K562 (cell line): Measurements from ENCODE around the gene ZG16B. TPM values are rescaled to one million over a fixed set of nuclear protein-coding genes. Genes with fewer than 3 reads are reported as not detected.
A peak's percentile ranks its signal among the peaks of the same experiment; 100 is the strongest.

Experiments
- CTBP1 ChIP-seq: fragments of 450-650 bp; IDR thresholded peaks from 2 replicates; pipeline ENCODE4 v1.6.1; 2016; ENCODE audit warnings: borderline replicate concordance
- HEY1 ChIP-seq: fragments of 250-450 bp; sonication (Bioruptor Pico); IDR thresholded peaks from 2 replicates; pipeline ENCODE4 v1.5.0; 2020; ENCODE audit warnings: mild to moderate bottlenecking, moderate library complexity, borderline replicate concordance
- IRF2 ChIP-seq: sonication (generic); formaldehyde crosslinking; IDR thresholded peaks from 2 replicates; pipeline ENCODE4 v1.8.1; 2022; ENCODE audit warnings: mild to moderate bottlenecking, missing genetic modification reagents
- MLLT1 ChIP-seq, 2 experiments: fragments of 450-650 bp; IDR thresholded peaks; 2 replicates each; pipeline ENCODE4 v1.6.1; 2016
- MTA3 ChIP-seq: fragments of 450-650 bp; formaldehyde crosslinking; IDR thresholded peaks from 2 replicates; pipeline ENCODE4 v1.6.1; 2017; ENCODE audit warnings: mild to moderate bottlenecking, borderline replicate concordance
- NFIC ChIP-seq: fragments of 450-650 bp; IDR thresholded peaks from 2 replicates; pipeline ENCODE4 v1.6.1; 2017; ENCODE audit warnings: mild to moderate bottlenecking, inconsistent platforms
- NONO ChIP-seq, 2 experiments: fragments of 200-400 bp in 1 of 2; fragments of 450-650 bp in 1 of 2; formaldehyde crosslinking in 1 of 2; IDR thresholded peaks; 2 replicates each; pipeline ENCODE4 v1.6.1; 2017; ENCODE audit warnings: low read depth in 2 of 2, mild to moderate bottlenecking in 2 of 2, moderate library complexity in 2 of 2, low read length in 1 of 2
- RBFOX2 ChIP-seq: fragments of 200-400 bp; formaldehyde crosslinking; IDR thresholded peaks from 2 replicates; pipeline ENCODE4 v1.6.1; 2017; ENCODE audit warnings: low read depth, mild to moderate bottlenecking, low read length, moderate library complexity
- RBM25 ChIP-seq: fragments of 200-400 bp; formaldehyde crosslinking; IDR thresholded peaks from 2 replicates; pipeline ENCODE4 v1.6.1; 2018; ENCODE audit warnings: low read length, low read depth, moderate library complexity; ENCODE audit not compliant: severe bottlenecking
- RREB1 ChIP-seq: fragments of 250-450 bp; sonication (Bioruptor Pico); IDR thresholded peaks from 2 replicates; pipeline ENCODE4 v1.4.0; 2020
- SMARCA4 ChIP-seq: fragments of 450-650 bp; IDR thresholded peaks from 2 replicates; pipeline ENCODE4 v1.6.1; 2016
- USF2 ChIP-seq: sonication (generic); formaldehyde crosslinking; IDR thresholded peaks from 2 replicates; pipeline ENCODE4 v1.5.0; 2020; ENCODE audit warnings: missing genetic modification reagents
- WHSC1 ChIP-seq: IDR thresholded peaks from one replicate; pipeline ENCODE4 v1.6.1; 2012; ENCODE audit warnings: low read length, control low read depth, inconsistent platforms
- ZKSCAN1 ChIP-seq: fragments of 150-350 bp; IDR thresholded peaks from 2 replicates; pipeline ENCODE4 v1.6.1; 2016; ENCODE audit warnings: low read depth, low read length
- polyA plus RNA-seq, 8 experiments: library from polyadenylated mRNA; depleted of rRNA in 4 of 8; stranded (reverse) in 5 of 8; unstranded in 3 of 8; fragments of >200 nt; fragmentation: Nextera tagmentation in 2 of 8; fragmentation: Illumina TruSeq in 1 of 8; extraction: Ambion mirVana in 2 of 8; extraction: Trizol in 1 of 8; gene quantifications; 2 replicates each; pipeline versions ENCODE4 v1.2.1 to v1.2.3, GENCODE V29; 2011 to 2014; ENCODE audit warnings: inconsistent platforms in 1 of 8, missing spikeins in 1 of 8
- total RNA-seq, 7 experiments: library from RNA; depleted of rRNA in 6 of 7; stranded (reverse); fragments of >200 nt in 6 of 7; fragmentation: Illumina TruSeq in 2 of 7; extraction: Trizol in 2 of 7; gene quantifications; 2 replicates each; pipeline versions ENCODE4 v1.2.1 to v1.2.3, GENCODE V29; 2011 to 2021; ENCODE audit warnings: low replicate concordance in 1 of 7
- TF ChIP-seq, protein P1 (sequence below): fragments of 450-650 bp; IDR thresholded peaks from 2 replicates; pipeline ENCODE4 v1.6.1; 2016; ENCODE audit warnings: antibody characterized with exemption
- TF ChIP-seq, protein P2 (sequence below): sonication (generic); formaldehyde crosslinking; IDR thresholded peaks from 2 replicates; pipeline ENCODE4 v1.4.0; 2020; ENCODE audit warnings: mild to moderate bottlenecking, missing genetic modification reagents

ZG16B gene
- total and polyA plus RNA-seq, 9 of the 15 experiments (the other 6 are each of a cell fraction or from before 2014, with no cell fraction given): 0.25 to 0.43 (median 0.34) TPM; not detected in 5

DNA sequence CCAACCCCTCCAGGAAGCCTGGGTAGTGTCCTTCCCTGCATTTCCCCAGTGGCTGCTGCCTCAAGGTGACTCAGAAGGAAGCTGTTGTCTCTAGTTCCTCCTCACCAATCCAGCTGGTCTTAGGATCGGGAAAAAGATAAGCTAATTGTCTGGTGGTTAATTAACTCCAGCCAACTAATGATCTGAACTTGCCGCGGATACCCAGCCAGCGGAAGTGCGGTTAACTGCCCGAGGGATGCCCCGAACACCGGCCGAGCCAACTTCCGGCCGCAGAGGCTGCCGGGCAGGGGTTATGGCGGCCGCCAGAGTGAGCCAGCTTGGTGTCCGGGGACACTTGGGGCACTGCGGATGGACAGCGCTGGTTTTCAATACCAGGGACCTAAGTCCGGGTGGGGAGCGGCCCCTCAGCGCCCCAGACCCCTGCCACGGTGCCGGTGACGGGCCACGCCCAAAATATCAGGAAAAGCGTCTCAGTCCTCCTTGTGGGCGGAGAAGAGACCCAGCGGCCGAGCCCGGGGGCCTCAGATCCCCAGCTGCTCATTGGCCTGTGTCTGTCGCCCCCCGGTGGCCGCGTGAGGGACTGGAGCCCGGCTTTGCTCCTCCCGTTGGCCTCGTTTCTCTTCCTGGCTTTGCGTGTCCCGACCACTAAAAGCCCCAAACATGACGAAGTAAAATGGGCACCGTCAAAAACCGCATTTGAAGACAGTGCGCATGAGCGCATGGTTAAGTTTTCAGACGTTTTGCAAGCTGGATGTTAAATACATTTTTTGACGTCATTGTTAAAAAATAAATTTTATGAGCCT, 38.1 kb downstream of the ZG16B start (continued):
- TF ChIP-seq WHSC1: no peak
- TF ChIP-seq IRF2 (CRISPR knock-in tag): no peak
- TF ChIP-seq MTA3: no peak; the same call in 1 of the 2 replicates
- TF ChIP-seq MLLT1 (IDR thresholded peaks at IDR 0.05): no peak
- peak; percentile 95 for TF ChIP-seq RREB1 (CRISPR knock-in tag)
- peak; percentile 95 for TF ChIP-seq RBFOX2
- no peak for TF ChIP-seq RBM25
- TF ChIP-seq, protein P1, sequence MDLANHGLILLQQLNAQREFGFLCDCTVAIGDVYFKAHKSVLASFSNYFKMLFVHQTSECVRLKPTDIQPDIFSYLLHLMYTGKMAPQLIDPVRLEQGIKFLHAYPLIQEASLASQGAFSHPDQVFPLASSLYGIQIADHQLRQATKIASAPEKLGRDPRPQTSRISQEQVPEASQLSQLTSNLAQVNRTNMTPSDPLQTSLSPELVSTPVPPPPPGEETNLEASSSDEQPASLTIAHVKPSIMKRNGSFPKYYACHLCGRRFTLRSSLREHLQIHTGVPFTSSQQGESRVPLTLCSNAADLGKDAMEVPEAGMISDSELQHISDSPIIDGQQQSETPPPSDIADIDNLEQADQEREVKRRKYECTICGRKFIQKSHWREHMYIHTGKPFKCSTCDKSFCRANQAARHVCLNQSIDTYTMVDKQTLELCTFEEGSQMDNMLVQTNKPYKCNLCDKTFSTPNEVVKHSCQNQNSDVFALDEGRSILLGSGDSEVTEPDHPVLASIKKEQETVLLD: 0 out of 2 replicates have a peak, but pooled peaks have one; percentile 33
- TF ChIP-seq HEY1 (CRISPR knock-in tag): no peak
- TF ChIP-seq NONO (IDR thresholded peaks at IDR 0.05; ENCODE audit: low read depth in 2 of 2, low read length in 1 of 2): no peak
- TF ChIP-seq, protein P2, sequence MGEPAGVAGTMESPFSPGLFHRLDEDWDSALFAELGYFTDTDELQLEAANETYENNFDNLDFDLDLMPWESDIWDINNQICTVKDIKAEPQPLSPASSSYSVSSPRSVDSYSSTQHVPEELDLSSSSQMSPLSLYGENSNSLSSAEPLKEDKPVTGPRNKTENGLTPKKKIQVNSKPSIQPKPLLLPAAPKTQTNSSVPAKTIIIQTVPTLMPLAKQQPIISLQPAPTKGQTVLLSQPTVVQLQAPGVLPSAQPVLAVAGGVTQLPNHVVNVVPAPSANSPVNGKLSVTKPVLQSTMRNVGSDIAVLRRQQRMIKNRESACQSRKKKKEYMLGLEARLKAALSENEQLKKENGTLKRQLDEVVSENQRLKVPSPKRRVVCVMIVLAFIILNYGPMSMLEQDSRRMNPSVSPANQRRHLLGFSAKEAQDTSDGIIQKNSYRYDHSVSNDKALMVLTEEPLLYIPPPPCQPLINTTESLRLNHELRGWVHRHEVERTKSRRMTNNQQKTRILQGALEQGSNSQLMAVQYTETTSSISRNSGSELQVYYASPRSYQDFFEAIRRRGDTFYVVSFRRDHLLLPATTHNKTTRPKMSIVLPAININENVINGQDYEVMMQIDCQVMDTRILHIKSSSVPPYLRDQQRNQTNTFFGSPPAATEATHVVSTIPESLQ (CRISPR knock-in tag): no peak
- TF ChIP-seq SMARCA4: 0 out of 2 replicates have a peak, but pooled peaks have one; percentile 25
- peak; percentile 51 for TF ChIP-seq NFIC
- TF ChIP-seq USF2 (CRISPR knock-in tag): no peak
- peak; percentile 89 for TF ChIP-seq CTBP1
- no peak for TF ChIP-seq ZKSCAN1
